AG04450 (cell line): Measurements from ENCODE around the gene IPP. TPM values are rescaled to one million over a fixed set of nuclear protein-coding genes. Genes with fewer than 3 reads are reported as not detected.
"Not testable (repeated sequence)": the region's sequence is repeated elsewhere in the genome, so short reads cannot be mapped to it uniquely, and the experiment has no call there.

ENCODE experiments used
- CTCF ChIA-PET: fragments of 300-600, 350-600 bp; formaldehyde crosslinking; extraction: SDS; loops from one replicate; lab custom pipeline; 2022; ENCODE audit warnings: antibody characterized with exemption, inconsistent platforms; lab: Charles Lee
- POLR2A ChIA-PET: fragments of 350-600 bp; formaldehyde crosslinking; extraction: SDS; loops from one replicate; lab custom pipeline; 2021; ENCODE audit warnings: antibody characterized with exemption, inconsistent platforms; lab: Yijun Ruan, JAX
- DNase-seq: peaks from one replicate; pipeline ENCODE4 v3.0.0-alpha.2; 2011; ENCODE audit warnings: low read depth, low spot score
- H3K27ac ChIP-seq: one replicate; pipeline ENCODE4 v1.5.1; 2012; ENCODE audit warnings: low read depth, low read length, control low read depth
- H3K27me3 ChIP-seq: one replicate; pipeline ENCODE4 v1.6.0; 2012; ENCODE audit warnings: low read length; ENCODE audit not compliant: control insufficient read depth, insufficient read depth
- H3K4me3 ChIP-seq: 2 replicates; pipeline ENCODE4 v1.5.1; 2011; ENCODE audit warnings: mild to moderate bottlenecking, low read depth, low read length, control low read depth
- H3K9me3 ChIP-seq: 2 replicates; pipeline ENCODE4 v1.5.1; 2012; ENCODE audit warnings: low read length; ENCODE audit not compliant: control insufficient read depth, insufficient read depth
- polyA plus RNA-seq: library from polyadenylated mRNA; depleted of rRNA; stranded (reverse); fragments of >200 nt; gene quantifications from 2 replicates; pipeline ENCODE4 v1.2.3, GENCODE V29; 2011
- TF ChIP-seq, protein P1 (sequence below): IDR thresholded peaks from 2 replicates; pipeline ENCODE4 v1.5.1; 2011; ENCODE audit warnings: low read depth, low read length, control low read depth, inconsistent platforms

Gene IPP
- polyA plus RNA-seq, 1 experiment: 13.6 TPM

DNA sequence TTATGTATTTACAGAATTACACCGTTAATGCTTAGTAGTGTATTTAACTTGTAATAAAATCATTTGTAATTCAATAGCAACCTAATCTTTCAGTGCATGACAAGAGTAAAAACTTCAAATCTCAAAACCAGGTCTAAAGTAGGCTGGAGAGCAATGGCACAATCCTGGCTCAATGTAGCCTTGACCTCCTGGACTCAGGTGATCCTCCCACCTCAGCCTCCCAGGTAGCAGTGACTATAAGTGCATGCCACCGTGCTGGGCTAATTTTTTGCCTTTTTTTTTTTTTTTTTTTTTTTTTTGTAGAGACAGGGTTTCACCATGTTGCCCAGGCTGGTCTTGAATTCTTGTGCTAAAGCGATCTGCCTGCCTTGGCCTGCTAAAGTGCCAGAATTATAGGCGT is 11.3 kb downstream of the IPP start:
- TF ChIP-seq, protein P1, sequence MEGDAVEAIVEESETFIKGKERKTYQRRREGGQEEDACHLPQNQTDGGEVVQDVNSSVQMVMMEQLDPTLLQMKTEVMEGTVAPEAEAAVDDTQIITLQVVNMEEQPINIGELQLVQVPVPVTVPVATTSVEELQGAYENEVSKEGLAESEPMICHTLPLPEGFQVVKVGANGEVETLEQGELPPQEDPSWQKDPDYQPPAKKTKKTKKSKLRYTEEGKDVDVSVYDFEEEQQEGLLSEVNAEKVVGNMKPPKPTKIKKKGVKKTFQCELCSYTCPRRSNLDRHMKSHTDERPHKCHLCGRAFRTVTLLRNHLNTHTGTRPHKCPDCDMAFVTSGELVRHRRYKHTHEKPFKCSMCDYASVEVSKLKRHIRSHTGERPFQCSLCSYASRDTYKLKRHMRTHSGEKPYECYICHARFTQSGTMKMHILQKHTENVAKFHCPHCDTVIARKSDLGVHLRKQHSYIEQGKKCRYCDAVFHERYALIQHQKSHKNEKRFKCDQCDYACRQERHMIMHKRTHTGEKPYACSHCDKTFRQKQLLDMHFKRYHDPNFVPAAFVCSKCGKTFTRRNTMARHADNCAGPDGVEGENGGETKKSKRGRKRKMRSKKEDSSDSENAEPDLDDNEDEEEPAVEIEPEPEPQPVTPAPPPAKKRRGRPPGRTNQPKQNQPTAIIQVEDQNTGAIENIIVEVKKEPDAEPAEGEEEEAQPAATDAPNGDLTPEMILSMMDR: no peak
- no peak for DNase-seq
- ChIA-PET CTCF (no interaction called here), POLR2A (no interaction called here)
- Histone ChIP-seq H3K9me3 (no peaks in the 10 kb centered on the region), H3K4me3 (no peak overlapping the region), H3K27me3 (no peaks in the 10 kb centered on the region), H3K27ac (no peak overlapping the region)

DNA sequence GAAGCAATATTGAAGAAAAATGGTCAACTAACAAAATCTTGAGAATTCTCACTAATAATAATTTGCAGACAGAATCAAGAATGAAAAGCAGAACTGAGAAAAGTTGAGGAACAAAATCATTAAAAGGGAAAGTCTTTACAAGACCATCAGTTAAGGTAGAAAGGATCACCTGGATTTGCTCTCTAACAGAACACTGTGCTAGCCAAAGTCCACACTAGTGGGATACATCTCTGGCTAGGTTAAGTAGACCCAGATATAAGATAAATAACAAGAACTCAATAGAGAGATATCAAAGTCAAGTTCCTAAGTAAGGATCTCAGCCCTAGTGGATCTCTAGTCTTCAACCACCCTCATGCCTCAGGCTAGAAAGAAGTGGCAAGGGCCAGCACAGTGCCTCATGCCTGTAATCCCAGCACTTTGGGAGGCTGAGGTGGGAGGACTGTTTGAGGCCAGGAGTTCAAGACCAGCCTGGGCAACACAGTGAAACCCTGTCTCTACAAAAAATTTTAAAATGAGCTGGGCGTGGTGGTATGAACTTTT is 19.6 kb downstream of the IPP start:
- no peak for DNase-seq
- H3K27me3 ChIP-seq: no peaks in the 10 kb centered on the region
- no peak overlapping the region for H3K4me3 ChIP-seq
- H3K9me3 ChIP-seq: no peaks in the 10 kb centered on the region
- POLR2A ChIA-PET: no interaction called here
- CTCF ChIA-PET: interaction anchor here (0.6 kb wide), 1 partner anchor 74 kb away, joined by 3 read pairs; no protein-coding TSS in a partner anchor
- TF ChIP-seq, protein P1: no peak
- H3K27ac ChIP-seq: no peak overlapping the region

DNA sequence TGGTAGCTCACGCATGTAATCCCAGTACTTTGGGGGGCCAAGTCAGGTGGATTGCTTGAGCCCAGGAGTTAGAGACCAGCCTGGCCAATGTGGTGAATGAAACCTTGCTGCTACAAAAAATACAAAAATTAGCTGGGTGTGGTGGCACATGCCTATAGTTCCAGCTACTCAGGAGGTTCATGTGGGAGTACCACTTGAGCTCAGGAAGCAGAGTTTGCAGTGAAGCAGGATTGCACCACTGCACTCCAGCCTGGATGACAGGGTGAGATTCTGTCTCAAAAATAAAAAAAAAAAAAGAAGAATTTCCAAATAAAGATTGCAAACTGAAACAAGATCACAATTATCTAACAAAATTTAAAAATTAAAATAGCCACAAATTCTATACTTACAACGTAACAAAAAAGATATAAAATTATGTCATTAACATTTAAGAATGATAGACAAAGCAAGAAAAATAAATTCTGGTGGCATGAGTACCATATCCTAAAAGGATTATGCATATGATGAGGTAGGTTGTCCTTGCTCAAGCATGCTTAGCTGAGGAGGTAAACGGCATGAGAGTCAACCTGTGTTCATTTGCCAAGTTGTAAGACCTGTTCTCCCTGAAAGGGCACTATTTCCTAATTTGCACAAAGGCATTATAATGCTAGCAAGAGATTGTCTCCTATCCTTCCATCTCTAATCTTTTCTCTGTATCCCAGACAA is 20.2 kb downstream of the IPP start:
- TF ChIP-seq, protein P1: no peak
- no peak for DNase-seq
- POLR2A ChIA-PET: no interaction called here
- Histone ChIP-seq H3K27me3 (no peaks in the 10 kb centered on the region), H3K4me3 (no peak overlapping the region), H3K27ac (no peak overlapping the region), H3K9me3 (no peaks in the 10 kb centered on the region)
- CTCF ChIA-PET: no interaction called here

DNA sequence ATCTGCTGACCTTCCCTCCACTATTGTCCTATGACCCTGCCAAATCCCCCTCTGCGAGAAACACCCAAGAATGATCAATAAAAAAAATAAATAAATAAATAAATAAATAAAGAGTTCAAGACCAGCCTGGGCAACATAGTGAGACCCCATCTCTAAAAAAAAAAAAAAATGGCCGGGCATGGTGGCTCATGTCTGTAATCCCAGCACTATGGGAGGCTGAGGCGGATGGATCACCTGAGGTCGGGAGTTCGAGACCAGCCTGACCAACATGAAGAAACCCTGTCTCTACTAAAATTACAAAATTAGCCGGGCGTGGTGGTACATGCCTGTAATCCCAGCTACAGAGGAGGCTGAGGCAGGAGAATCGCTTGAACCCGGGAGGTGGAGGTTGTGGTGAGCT is 24.4 kb downstream of the IPP start:
- H3K4me3 ChIP-seq, H3K27me3 ChIP-seq, POLR2A ChIA-PET, H3K27ac ChIP-seq, DNase-seq, H3K9me3 ChIP-seq: not testable (repeated sequence)
- CTCF ChIA-PET: interaction anchor here (0.7 kb wide), 1 partner anchor 252 kb away, joined by 3 read pairs; no protein-coding TSS in a partner anchor

DNA sequence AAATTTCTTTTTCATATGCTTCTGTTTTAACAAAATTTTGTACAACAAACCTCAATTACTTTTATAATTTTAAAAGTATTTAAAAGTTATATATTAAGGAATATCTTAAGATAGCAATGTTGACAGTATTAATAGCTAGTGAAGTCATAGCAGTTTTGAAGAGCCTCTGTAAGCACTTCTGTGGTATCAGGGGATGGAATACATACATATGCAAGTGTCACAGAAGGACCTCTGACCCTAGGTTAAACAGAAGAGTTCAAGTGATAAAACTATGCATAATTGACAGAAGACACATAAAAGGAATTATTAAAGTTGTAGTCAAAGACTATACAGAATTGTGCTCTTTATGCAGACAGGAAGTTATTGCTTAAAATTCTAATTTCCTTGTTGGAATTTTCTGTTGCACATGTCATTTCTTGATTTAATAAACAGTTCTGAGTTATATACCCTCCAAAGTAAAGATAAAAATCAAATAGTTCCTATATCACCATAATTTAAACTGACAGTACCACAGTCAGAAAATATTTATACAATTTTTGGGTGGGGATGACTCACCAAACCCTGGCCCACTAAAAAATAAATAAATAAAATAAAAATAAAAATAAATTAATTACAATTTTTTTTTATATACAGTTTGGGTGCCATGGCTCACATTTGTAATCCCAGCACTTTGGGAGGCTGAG is 27.1 kb downstream of the IPP start:
- TF ChIP-seq, protein P1: no peak
- Histone ChIP-seq H3K27ac (no peak overlapping the region), H3K9me3 (no peaks in the 10 kb centered on the region), H3K27me3 (no peaks in the 10 kb centered on the region), H3K4me3 (no peak overlapping the region)
- ChIA-PET POLR2A (no interaction called here), CTCF (no interaction called here)
- DNase-seq: no peak
